SK-N-SH (cell line): Measurements from ENCODE around the gene DYNLL1. TPM values are rescaled to one million over a fixed set of nuclear protein-coding genes. Genes with fewer than 3 reads are reported as not detected.

ENCODE experiments used
- CTCF ChIA-PET: fragments of 300-600, 350-600 bp; formaldehyde crosslinking; extraction: SDS; loops from one replicate; lab custom pipeline; 2021; lab: Yijun Ruan, JAX
- POLR2A ChIA-PET: fragments of 350-600 bp; sonication (Branson Sonifier 250); formaldehyde crosslinking; extraction: SDS; loops from one replicate; lab custom pipeline; 2020; ENCODE audit warnings: antibody characterized with exemption, inconsistent platforms; lab: Yijun Ruan, JAX
- DNase-seq: peaks from one replicate; pipeline ENCODE4 v3.0.0; 2012
- H2AFZ ChIP-seq: fragments of 200-600 bp; sonication (generic); 2 replicates; pipeline ENCODE4 v1.8.1; 2016; ENCODE audit warnings: antibody characterized with exemption, mild to moderate bottlenecking, low read depth
- H3F3A ChIP-seq: fragments of 200-600 bp; sonication (generic); replicated peaks from 2 replicates; pipeline ENCODE3; 2016; ENCODE audit warnings: antibody characterized with exemption, mild to moderate bottlenecking; ENCODE audit not compliant: insufficient read depth
- H3K27ac ChIP-seq, 2 experiments: fragments of 200-500 bp in 1 of 2; fragments of 200-600 bp in 1 of 2; sonication (Bioruptor generic) in 1 of 2; sonication (generic), shearing (Covaris generic) in 1 of 2; 2 replicates each; pipeline versions ENCODE4 v1.5.1 to v1.6.1; 2014 to 2016; ENCODE audit warnings: low read depth in 2 of 2, inconsistent platforms in 1 of 2, low read length in 1 of 2, mild to moderate bottlenecking in 1 of 2, mixed read lengths in 1 of 2
- H3K27me3 ChIP-seq: fragments of 200-600 bp; sonication (generic), shearing (Covaris generic); 2 replicates; pipeline ENCODE4 v1.6.1; 2016; ENCODE audit warnings: mixed run types; ENCODE audit not compliant: insufficient read depth
- H3K36me3 ChIP-seq, 2 experiments: fragments of 200-500 bp in 1 of 2; fragments of 200-600 bp in 1 of 2; sonication (Bioruptor generic) in 1 of 2; sonication (generic) in 1 of 2; replicated peaks in 1 of 2; 2 replicates each; pipeline versions ENCODE3 to v1.5.1; 2014 to 2016; ENCODE audit warnings: low read length in 1 of 2, mild to moderate bottlenecking in 1 of 2; ENCODE audit not compliant: insufficient read depth in 2 of 2, control insufficient read depth in 1 of 2
- H3K4me1 ChIP-seq, 2 experiments: fragments of 200-500 bp in 1 of 2; fragments of 200-600 bp in 1 of 2; sonication (Bioruptor generic) in 1 of 2; sonication (generic), shearing (Covaris generic) in 1 of 2; 2 replicates each; pipeline versions ENCODE4 v1.5.1 to v1.6.1; 2014 to 2016; ENCODE audit warnings: low read depth in 1 of 2, low read length in 1 of 2, mixed run types in 1 of 2; ENCODE audit not compliant: insufficient read depth in 2 of 2, control insufficient read depth in 1 of 2
- H3K4me2 ChIP-seq: fragments of 200-600 bp; sonication (generic), shearing (Covaris generic); 2 replicates; pipeline ENCODE4 v1.6.1; 2017; ENCODE audit warnings: mixed run types
- H3K4me3 ChIP-seq, 2 experiments: fragments of 200-500 bp in 1 of 2; fragments of 200-600 bp in 1 of 2; sonication (Bioruptor generic) in 1 of 2; sonication (generic), shearing (Covaris generic) in 1 of 2; 2 replicates each; pipeline versions ENCODE4 v1.5.1 to v1.8.1; 2014 to 2016; ENCODE audit warnings: low read depth in 2 of 2, inconsistent platforms in 1 of 2, low read length in 1 of 2, mild to moderate bottlenecking in 1 of 2, mixed read lengths in 1 of 2, moderate library complexity in 1 of 2
- H3K79me2 ChIP-seq: fragments of 200-600 bp; sonication (generic); 2 replicates; pipeline ENCODE4 v1.8.1; 2017; ENCODE audit warnings: mild to moderate bottlenecking; ENCODE audit not compliant: insufficient read depth
- H3K9ac ChIP-seq: fragments of 200-600 bp; sonication (generic); 2 replicates; pipeline ENCODE4 v1.6.1; 2017; ENCODE audit warnings: mixed run types
- H3K9me2 ChIP-seq: fragments of 200-600 bp; sonication (generic); 2 replicates; pipeline ENCODE4 v1.6.1; 2017; ENCODE audit warnings: mixed run types
- H3K9me3 ChIP-seq: fragments of 200-600 bp; sonication (generic); 2 replicates; pipeline ENCODE4 v1.6.1; 2017; ENCODE audit warnings: mixed run types, mild to moderate bottlenecking, moderate library complexity
- H4K20me1 ChIP-seq: fragments of 200-600 bp; sonication (generic); 2 replicates; pipeline ENCODE4 v1.6.1; 2017; ENCODE audit warnings: mild to moderate bottlenecking, mixed run types; ENCODE audit not compliant: insufficient read depth
- CHD2 ChIP-seq: fragments of 150-350 bp; IDR thresholded peaks from 2 replicates; pipeline ENCODE4 v1.6.1; 2018; ENCODE audit warnings: low read length; ENCODE audit not compliant: partially characterized antibody
- ELF1 ChIP-seq: IDR thresholded peaks from 2 replicates; pipeline ENCODE4 v1.4.0; 2012
- EZH2phosphoT487 ChIP-seq: fragments of 200-600 bp; sonication (generic); IDR thresholded peaks from 2 replicates; pipeline ENCODE4 v1.6.1; 2017; ENCODE audit warnings: low read depth, mixed run types, mild to moderate bottlenecking, antibody characterized with exemption, moderate library complexity, borderline replicate concordance
- FOSL2 ChIP-seq: IDR thresholded peaks from 2 replicates; pipeline ENCODE4 v1.4.0; 2012; ENCODE audit warnings: low read depth, mild to moderate bottlenecking, moderate library complexity, borderline replicate concordance
- FOXJ3 ChIP-seq: sonication (generic); formaldehyde crosslinking; IDR thresholded peaks from 2 replicates; pipeline ENCODE4 v1.5.1; 2020; ENCODE audit warnings: mild to moderate bottlenecking, missing genetic modification reagents
- FOXM1 ChIP-seq: IDR thresholded peaks from 2 replicates; pipeline ENCODE4 v1.4.0; 2012; ENCODE audit warnings: low read depth, mild to moderate bottlenecking
- GABPA ChIP-seq: IDR thresholded peaks from 2 replicates; pipeline ENCODE4 v1.4.0; 2012; ENCODE audit warnings: low read depth, mild to moderate bottlenecking
- MXI1 ChIP-seq: IDR thresholded peaks from 2 replicates; pipeline ENCODE4 v1.6.1; 2012; ENCODE audit warnings: mild to moderate bottlenecking, low read depth, low read length, improper control_type of control experiment
- RCOR1 ChIP-seq: fragments of 150-350 bp; IDR thresholded peaks from 2 replicates; pipeline ENCODE4 v1.6.1; 2017; ENCODE audit warnings: antibody characterized with exemption, low read length
- SIN3A ChIP-seq: IDR thresholded peaks from 2 replicates; pipeline ENCODE4 v1.6.1; 2012; ENCODE audit warnings: low read depth, mild to moderate bottlenecking, low read length, moderate library complexity, borderline replicate concordance
- TCF12 ChIP-seq: IDR thresholded peaks from 2 replicates; pipeline ENCODE4 v1.4.0; 2012
- WGBS: methylation state at CpG from one replicate; pipeline ENCODE4 v1.1.6; 2017; ENCODE audit warnings: low lambda C conversion rate; 5-methylcytosine and 5-hydroxymethylcytosine counted together
- polyA plus RNA-seq, 3 experiments: library from polyadenylated mRNA; depleted of rRNA; stranded (reverse); fragments of >200 nt; gene quantifications; 2 replicates each; pipeline ENCODE4 v1.2.3, GENCODE V29; 2012
- TF ChIP-seq, protein P1 (sequence below): IDR thresholded peaks from 2 replicates; pipeline ENCODE4 v1.4.0; 2012; ENCODE audit warnings: low read depth, borderline replicate concordance
- TF ChIP-seq, protein P2 (sequence below): IDR thresholded peaks from 2 replicates; pipeline ENCODE4 v1.4.0; 2012; ENCODE audit warnings: low read depth
- TF ChIP-seq, protein P3 (sequence below): fragments of 200-600 bp; sonication (generic); IDR thresholded peaks from 2 replicates; pipeline ENCODE4 v1.6.1; 2017; ENCODE audit warnings: antibody characterized with exemption, mild to moderate bottlenecking, moderate library complexity
- TF ChIP-seq, protein P4 (sequence below): fragments of 150-350 bp; IDR thresholded peaks from 2 replicates; pipeline ENCODE4 v1.6.1; 2016; ENCODE audit warnings: mild to moderate bottlenecking, low read depth, low read length

DYNLL1 gene
- polyA plus RNA-seq, 1 of the 3 experiments (the other 2 are of a cell fraction) = 607 TPM

DNA sequence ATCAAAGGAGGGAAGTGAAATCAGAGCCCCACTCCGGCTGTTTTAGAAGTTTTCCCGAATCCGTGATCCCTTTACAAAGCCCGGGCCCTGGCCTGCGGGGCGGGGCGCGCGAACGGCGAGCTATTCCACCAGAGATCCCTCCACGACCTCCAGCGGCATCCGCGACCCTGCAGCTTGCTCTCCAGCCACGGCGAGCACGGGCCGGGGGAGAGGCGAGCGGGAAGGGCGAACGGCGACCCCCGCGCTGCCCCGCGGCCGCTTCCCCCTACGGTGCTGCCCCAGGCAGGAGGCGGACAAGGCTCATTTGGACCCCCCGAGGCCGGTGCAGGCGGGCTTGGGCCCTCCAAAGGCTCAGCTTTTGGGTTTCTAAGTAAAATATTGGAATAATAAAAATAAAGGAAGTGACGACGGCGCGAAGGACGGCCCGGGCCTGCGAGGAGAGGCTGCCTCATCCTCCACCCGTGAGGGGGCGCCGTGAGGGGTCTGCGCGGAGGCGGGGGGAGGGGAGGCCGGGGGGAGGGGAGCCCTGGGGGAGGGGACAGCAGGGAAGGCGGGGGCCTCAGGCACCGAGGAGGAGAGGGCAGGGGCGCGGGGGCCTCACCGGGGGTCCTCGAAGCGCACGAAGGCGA is 27.0 kb upstream of the DYNLL1 start:
- H3K27me3 ChIP-seq = no peaks in the 10 kb centered on the region
- H3K79me2 ChIP-seq = peaks cover 84% of the 10 kb centered on the region
- H3K9ac ChIP-seq = peak overlapping the region; percentile 87
- ChIA-PET CTCF (interaction anchor here (0.6 to 5.3 kb wide), 23 partner anchors 11 to 177 kb away, joined by 3 to 52 read pairs (median 4); partner anchors contain the start of genes COX6A1, DYNLL1, RNF10 and RNU4-2), POLR2A (interaction anchor here (0.6 to 1.9 kb wide), 6 partner anchors 10 to 173 kb away, joined by 3 to 12 read pairs (median 4); partner anchors contain the start of genes COQ5 and DYNLL1)
- H3K9me2 ChIP-seq = no peaks in the 10 kb centered on the region
- H4K20me1 ChIP-seq = peaks cover 46% of the 10 kb centered on the region
- H3K9me3 ChIP-seq = no peaks in the 10 kb centered on the region
- H2AFZ ChIP-seq = no peak overlapping the region; the same call in 1 of the 2 replicates
- peaks cover 19 to 24% of the 10 kb centered on the region in 2 experiments for H3K36me3 ChIP-seq
- H3F3A ChIP-seq = peaks cover 16% of the 10 kb centered on the region
- 2% methylated on average over 43 of the region's 57 CpGs for WGBS
- TF ChIP-seq, protein P1, sequence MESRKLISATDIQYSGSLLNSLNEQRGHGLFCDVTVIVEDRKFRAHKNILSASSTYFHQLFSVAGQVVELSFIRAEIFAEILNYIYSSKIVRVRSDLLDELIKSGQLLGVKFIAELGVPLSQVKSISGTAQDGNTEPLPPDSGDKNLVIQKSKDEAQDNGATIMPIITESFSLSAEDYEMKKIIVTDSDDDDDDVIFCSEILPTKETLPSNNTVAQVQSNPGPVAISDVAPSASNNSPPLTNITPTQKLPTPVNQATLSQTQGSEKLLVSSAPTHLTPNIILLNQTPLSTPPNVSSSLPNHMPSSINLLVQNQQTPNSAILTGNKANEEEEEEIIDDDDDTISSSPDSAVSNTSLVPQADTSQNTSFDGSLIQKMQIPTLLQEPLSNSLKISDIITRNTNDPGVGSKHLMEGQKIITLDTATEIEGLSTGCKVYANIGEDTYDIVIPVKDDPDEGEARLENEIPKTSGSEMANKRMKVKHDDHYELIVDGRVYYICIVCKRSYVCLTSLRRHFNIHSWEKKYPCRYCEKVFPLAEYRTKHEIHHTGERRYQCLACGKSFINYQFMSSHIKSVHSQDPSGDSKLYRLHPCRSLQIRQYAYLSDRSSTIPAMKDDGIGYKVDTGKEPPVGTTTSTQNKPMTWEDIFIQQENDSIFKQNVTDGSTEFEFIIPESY = no peak
- 0 out of 2 replicates have a peak, but pooled peaks have one; percentile 5 for TF ChIP-seq SIN3A
- TF ChIP-seq, protein P2, sequence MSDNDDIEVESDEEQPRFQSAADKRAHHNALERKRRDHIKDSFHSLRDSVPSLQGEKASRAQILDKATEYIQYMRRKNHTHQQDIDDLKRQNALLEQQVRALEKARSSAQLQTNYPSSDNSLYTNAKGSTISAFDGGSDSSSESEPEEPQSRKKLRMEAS = 0 out of 2 replicates have a peak, but pooled peaks have one; percentile 9
- no peak for TF ChIP-seq RCOR1
- 0 out of 2 replicates have a peak, but pooled peaks have one; percentile 29 for TF ChIP-seq FOXM1
- peak; percentile 70 for TF ChIP-seq CHD2
- TF ChIP-seq GABPA = 0 out of 2 replicates have a peak, but pooled peaks have one; percentile 30
- H3K27ac ChIP-seq = peak overlapping the region; percentile 79 to 93
- H3K4me3 ChIP-seq = peak overlapping the region; percentile 78 to 88
- DNase-seq = peak; percentile 94
- peak overlapping the region; percentile 94 for H3K4me2 ChIP-seq
- peaks cover 0 to 8% of the 10 kb centered on the region in 2 experiments; a peak in 1 of 4 replicates for H3K4me1 ChIP-seq

DNA sequence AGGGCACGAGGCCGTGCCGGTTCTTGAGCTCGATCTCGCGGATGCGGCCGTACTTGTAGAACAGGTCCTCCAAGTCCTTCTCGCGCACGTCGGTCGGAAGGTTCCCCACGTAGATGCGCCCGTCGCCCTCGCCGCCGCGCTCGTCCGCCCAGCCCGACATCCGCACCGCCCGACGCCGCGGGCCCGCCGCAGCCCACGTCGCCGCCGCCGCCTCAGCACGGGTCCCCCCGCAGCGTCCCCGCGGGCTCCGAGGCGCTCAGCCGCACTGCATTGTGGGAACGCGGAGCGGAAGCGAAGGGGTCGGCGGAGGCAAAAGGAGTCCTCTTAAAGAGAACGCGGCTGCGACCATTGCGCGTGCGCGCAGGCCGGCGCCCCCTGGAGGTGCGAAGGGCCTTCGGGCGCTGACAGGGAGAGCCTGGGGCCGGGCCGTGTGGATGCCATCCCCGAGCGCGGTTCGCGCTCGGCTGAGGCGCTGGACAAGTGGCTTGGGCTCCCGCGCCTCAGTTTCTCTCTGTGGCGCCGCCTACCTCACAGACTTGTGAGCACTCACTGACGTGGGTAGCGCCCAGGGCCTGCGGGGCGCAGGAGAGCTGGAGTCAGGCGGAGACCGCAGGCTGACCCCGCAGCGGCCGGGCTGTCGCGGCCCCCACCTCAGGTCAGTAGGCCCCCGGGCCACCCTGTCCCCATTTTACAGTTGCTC is 26.3 kb upstream of the DYNLL1 start, which contains the start of gene SRSF9:
TSS of gene SRSF9 (minus strand) at position 299 of the 700 bp plus-strand sequence. CDS start at position 160, 139 bp downstream.
- Histone ChIP-seq H3F3A (peaks cover 17% of the 10 kb centered on the region), H3K27me3 (no peaks in the 10 kb centered on the region), H3K4me2 (peak within 1 kb of the TSS; percentile 94), H3K4me3 (peak within 1 kb of the TSS; percentile 78 to 88), H4K20me1 (peaks cover 44% of the 10 kb centered on the region), H2AFZ (peak within 1 kb of the TSS; percentile 93), H3K36me3 (peaks cover 13 to 18% of the 10 kb centered on the region in 2 experiments), H3K79me2 (peaks cover 77% of the 10 kb centered on the region), H3K9me3 (no peaks in the 10 kb centered on the region), H3K9me2 (no peaks in the 10 kb centered on the region), H3K27ac (peak within 1 kb of the TSS; percentile 79 to 93), H3K4me1 (peaks cover 0 to 8% of the 10 kb centered on the region in 2 experiments; a peak in 1 of 4 replicates), H3K9ac (peak within 1 kb of the TSS; percentile 87)
- POLR2A ChIA-PET = interaction anchor here (0.6 to 1.9 kb wide), 4 partner anchors 26 to 173 kb away, joined by 3 to 12 read pairs (median 4); partner anchors contain the start of genes COQ5 and DYNLL1
- 5% methylated on average over 6 of the region's 88 CpGs for WGBS
- CTCF ChIA-PET = interaction anchor here (0.6 to 5.3 kb wide), 27 partner anchors 9 to 178 kb away, joined by 3 to 52 read pairs (median 4); partner anchors contain the start of genes COX6A1, DYNLL1, RNF10 and RNU4-2
- DNase-seq = peak; percentile 99
- TF ChIP-seq, protein P1 = no peak
- TF ChIP-seq, protein P3, sequence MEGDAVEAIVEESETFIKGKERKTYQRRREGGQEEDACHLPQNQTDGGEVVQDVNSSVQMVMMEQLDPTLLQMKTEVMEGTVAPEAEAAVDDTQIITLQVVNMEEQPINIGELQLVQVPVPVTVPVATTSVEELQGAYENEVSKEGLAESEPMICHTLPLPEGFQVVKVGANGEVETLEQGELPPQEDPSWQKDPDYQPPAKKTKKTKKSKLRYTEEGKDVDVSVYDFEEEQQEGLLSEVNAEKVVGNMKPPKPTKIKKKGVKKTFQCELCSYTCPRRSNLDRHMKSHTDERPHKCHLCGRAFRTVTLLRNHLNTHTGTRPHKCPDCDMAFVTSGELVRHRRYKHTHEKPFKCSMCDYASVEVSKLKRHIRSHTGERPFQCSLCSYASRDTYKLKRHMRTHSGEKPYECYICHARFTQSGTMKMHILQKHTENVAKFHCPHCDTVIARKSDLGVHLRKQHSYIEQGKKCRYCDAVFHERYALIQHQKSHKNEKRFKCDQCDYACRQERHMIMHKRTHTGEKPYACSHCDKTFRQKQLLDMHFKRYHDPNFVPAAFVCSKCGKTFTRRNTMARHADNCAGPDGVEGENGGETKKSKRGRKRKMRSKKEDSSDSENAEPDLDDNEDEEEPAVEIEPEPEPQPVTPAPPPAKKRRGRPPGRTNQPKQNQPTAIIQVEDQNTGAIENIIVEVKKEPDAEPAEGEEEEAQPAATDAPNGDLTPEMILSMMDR = peak; percentile 81
- TF ChIP-seq MXI1 = peak; percentile 94
- TF ChIP-seq, protein P4, sequence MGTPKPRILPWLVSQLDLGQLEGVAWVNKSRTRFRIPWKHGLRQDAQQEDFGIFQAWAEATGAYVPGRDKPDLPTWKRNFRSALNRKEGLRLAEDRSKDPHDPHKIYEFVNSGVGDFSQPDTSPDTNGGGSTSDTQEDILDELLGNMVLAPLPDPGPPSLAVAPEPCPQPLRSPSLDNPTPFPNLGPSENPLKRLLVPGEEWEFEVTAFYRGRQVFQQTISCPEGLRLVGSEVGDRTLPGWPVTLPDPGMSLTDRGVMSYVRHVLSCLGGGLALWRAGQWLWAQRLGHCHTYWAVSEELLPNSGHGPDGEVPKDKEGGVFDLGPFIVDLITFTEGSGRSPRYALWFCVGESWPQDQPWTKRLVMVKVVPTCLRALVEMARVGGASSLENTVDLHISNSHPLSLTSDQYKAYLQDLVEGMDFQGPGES = no peak
- TF ChIP-seq ELF1 = peak; percentile 74; the same call in 1 of the 2 replicates
- no peak for TF ChIP-seq CHD2
- TF ChIP-seq GABPA = peak; percentile 68
- no peak for TF ChIP-seq FOSL2
- TF ChIP-seq EZH2phosphoT487 = no peak
- TF ChIP-seq TCF12 = no peak
- no peak for TF ChIP-seq FOXJ3 (CRISPR knock-in tag)
